Iris pigment epithelial cell (primary cell): ENCODE results near the gene TAF3.
A peak's percentile ranks its signal among the peaks of the same experiment; 100 is the strongest.

Source experiments
- DNase-seq: peaks from one replicate; pipeline ENCODE4 v3.0.0-alpha.2; 2011; ENCODE audit warnings: low read depth

TAF3 gene

DNA sequence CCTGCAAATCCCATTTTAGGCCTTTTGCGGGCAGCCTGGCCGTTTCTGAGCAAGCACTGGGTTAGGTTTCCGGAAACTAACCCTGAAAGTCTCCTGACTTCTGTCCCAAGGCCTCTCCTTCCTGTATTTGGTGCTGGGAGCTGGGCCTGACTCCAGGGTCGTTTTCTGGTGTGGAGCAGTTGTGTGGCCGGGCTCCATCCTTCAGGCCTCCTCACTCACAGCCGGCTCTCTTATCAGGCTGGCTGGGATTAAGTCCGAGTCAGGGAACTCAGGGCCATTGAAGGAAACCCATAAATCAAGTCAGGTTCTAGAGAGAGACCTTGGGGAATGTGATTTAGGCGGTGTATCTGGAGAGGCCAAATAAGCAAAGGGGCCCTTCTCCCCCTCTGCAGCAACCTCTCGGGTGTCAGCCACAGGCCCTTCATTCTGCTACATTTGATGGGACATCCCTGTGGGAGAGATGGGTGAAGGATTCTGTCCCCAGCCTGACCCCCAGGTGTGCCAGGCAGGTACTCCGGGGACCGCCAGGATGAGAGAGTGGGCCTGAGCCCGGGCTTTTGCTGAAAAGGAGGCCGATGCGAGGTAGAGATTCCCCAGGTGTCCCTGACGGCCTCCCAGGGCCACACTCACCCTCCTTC, 239.4 kb downstream of the TAF3 start:
- no peak for DNase-seq

DNA sequence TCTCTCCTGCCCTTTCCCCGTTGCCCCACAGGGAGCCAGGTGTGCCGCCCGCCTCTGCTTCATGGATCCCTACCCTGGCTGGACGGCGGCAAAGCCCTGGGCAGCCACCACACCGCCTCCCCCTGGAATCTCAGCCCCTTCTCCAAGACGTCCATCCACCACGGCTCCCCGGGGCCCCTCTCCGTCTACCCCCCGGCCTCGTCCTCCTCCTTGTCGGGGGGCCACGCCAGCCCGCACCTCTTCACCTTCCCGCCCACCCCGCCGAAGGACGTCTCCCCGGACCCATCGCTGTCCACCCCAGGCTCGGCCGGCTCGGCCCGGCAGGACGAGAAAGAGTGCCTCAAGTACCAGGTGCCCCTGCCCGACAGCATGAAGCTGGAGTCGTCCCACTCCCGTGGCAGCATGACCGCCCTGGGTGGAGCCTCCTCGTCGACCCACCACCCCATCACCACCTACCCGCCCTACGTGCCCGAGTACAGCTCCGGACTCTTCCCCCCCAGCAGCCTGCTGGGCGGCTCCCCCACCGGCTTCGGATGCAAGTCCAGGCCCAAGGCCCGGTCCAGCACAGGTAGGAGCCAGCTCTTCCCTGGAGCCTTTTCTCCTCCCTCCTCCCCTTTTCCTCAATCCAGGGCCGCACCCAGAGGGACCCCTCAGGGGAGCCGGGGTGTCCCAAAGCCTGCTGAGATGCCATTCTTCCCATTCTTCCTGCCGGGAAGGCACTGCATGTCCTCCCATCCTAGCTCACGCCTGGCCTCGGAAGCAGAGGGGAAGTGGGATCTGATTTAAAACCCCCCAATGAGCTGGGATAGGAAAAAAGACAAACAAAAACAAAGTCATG, 240.2 kb downstream of the TAF3 start:
- DNase-seq, result no peak

DNA sequence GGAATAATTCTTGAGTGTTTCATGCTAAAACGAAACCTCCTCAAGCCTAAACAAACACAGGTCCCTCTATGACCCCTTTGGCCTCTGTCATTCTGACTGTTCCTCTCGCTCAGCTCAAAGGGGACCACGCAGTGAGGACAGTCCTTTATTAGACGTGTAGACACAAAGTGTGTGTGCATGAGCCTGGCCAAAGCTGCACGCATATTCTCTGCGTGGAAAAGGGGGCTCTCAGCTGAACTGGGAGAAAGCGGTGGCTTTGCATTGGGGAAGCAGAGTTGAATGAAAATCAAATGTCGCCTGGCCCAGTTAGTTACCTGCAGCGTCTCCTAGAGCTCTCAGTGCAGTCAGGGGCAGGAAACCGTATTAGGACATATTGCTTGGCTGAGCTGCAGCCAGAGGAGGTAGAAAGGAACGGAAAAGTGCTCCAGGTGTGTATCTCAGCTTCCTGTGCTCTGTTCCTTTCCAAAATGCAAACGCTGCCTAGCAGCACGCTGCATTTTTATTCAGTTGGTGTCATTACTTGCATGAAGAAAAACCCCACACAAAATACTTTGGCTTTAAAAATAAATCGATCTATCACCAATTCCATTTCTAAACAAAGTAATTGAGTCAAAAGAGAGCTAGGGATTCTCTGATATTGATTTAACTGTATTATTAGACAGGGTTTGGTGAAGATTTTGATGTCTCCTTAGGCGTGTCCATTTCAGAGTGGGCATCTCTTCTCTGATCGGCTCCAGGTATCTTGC, 241.1 kb downstream of the TAF3 start:
- no peak for DNase-seq

DNA sequence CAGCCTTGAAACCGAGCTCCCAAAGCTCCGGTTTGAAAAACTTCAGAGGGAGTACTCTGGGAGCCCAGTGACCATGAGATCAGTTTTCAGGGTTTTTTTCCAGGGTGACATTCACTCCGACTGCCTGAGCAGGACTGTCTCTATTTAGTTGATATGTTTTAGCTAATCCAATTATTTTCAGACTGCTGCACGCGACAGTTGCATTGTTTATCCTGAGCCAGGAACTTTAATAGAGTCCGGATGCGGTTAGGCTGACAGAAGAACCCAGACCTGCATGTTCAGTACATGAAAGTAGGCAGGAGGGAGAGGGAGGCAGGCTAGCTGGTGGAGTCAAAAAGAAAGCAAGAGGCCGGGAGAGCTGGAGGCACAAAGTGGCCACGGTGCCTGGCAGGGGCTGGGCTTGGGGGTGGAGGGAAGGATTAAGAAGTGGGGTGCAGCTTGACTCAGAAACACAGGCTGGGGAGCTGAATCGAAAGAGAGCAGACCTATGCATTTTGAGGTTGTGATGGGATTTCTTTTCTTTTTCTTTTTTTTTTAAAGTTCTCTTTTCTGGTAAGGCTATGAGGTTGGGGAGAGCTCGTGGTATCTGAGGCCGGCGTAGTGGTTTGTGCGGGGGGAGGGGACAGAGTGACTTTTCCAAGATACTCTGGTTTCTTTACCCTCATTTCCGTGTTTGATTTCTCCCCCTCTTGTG, 241.9 kb downstream of the TAF3 start:
- DNase-seq, result peak; percentile 44

DNA sequence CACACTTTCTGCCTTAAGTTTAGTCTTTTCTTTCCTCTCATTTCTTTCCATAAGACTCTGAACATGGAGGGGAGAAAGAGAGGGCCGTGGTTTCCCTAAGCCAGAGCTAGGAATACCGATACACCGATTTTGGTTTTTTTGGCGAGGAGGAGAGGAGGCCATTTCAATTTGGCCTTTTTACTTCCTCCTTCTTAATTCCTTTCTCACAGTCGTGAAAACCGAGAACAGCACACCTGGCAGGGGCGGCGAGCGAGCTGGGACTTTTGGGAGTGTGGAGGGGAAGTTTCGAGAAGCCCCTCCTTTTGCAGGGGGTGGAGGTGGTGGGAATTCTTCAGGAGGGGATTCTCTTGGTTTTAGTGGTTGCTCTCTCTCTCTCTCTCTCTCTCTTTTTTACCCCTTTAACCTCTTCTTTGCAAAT, 242.4 kb downstream of the TAF3 start:
- no peak for DNase-seq

DNA sequence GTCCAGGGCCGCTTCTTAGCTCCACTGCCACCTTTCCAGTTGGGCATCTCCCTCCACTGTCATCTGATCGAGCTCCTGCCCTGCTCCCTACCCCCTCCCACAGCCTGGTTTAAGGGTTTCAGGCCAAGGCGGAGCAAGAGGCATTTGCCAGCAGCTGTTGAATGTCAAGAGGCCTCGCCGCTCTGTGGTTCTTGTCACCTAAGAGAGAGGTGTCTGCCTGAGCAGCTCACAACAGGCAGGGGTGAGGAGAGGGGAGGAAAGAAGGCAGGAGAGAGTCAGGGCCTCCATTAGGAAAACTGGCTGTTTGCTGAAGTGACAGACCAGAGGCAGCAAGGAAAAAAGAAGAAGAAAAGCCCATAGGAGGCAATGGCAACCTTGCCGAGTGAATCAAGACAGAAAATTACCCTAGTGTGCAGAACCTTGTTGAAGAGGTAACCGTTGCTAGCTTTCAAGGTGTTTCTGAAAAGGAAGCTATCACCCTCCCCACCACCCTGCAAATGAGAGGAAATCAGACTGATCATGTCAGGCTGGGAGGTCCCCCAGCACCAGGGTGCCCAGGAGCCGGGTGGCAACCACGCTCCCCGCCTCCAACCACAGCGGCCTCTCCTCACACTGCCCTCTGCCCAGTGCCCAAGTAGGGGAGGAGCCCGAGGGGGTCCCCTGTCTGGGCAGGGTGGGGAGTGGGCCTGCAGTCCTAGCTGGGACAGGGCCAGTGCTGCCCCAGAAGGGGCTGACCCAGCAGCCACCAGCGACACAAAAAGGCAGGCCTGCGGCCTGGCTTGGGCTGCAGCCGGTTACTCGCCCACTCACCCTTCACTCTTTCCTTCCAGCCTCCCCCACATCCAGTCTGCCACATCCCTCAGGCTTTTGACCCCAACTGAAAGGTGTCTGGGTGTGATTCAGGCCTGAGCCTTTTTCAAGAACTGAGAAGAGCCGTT, 243.2 kb downstream of the TAF3 start:
- DNase-seq, result no peak

DNA sequence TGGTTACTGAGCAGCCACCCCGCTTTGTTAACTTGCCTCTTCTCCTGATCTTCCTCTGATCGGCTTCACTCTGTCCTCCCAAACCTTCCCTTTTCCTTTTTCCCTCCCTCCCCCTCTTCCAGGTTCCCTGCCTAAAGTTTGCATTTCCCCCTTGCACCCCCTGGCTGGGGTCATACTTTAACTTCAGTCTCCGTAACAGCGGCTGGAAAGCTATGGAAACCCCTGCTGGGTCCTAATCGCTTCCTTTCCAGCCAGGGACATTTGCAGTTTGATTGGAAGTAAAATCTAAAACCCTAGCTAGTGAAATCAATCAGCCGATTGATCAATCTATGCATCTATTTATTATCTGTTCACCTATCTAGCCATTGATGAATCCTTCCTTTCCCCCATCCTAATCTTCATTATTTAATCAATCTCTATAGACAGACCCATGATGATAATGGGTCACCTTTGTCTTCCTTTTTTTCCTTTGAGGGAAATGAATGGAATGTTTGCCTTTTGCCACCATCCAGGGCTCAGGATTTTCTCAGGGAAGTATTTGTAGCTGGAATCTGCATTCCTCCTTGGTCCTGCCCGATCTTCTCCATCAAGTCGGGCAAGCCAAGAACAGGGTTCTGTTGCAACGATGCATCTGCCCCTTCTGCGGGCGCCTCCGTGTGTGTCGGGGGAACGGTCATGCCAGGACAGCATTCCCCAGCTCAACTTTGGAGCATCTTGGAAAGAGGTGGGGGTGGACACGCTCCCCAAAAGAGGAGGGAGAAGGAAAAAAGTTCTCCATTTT, 245.0 kb downstream of the TAF3 start:
- no peak for DNase-seq

DNA sequence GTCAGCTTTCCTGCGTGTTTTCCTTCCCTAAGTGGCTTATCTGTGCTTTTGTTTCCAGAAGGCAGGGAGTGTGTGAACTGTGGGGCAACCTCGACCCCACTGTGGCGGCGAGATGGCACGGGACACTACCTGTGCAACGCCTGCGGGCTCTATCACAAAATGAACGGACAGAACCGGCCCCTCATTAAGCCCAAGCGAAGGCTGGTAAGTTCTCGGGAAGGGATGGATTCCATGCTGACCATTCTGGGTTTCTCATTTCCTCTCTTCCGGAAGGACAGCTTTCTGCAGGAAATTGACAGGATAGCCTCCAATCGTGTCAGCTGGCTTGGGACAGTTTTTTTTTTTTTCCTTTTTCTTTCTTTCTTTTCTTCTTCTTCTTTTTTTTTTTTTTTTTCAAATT, 245.6 kb downstream of the TAF3 start:
- DNase-seq, result no peak

DNA sequence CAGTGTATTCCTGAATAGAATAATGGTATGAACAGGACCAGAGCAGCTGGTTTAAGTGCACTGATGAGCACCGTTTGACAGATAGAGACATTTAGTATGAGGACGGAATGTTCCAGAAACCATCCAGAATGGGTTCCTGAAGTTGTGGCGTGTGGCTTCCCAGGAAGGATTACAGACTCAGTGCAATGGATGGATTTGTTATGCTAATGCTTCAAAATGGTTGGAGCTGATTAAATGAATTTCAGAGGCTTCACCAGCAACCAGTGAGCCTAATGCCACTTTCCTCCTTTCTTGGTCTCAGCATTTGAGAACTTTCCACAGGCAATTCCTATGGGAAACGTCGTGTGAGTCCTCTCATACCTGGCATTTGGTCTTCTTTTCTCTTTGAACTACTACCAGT, 246.1 kb downstream of the TAF3 start:
- no peak for DNase-seq

DNA sequence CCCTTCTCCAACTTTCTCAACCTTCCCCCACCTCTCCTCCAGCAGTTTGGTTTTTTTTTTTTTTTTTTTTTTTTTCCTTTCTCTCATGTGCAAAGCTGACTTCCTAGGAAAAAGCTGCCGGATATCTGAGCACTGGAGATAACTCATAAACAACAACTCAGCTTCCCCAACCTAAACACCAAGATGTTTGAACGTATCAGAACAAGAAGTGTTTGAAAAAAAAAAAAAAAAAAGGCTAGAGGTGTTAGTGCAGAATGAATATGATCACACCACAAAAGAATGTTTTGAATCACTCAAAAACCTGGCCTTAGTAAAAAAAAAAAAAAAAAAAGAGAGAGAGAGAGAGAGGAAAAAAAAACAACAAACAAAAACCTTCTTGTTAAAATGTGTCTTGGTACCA, 247.3 kb downstream of the TAF3 start:
- peak; percentile 19 for DNase-seq

DNA sequence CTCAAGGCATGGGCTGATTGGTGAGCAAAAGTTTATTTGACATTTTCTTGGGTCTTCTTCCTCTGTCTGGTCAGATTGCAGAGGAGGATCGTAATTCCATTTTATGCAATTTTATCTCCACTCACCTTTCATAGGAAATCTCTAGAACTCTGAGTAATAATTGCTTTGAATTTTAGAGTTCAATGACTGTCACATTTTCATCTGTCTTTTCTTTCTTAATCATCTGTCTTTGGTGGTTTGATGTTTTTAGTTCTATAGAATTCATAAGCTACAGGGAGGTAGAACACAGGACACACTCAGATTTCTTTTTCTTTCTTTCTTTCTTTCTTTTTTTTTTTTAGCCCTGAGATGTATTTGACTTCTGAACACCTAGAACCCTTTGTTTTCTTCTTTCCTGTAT, 247.8 kb downstream of the TAF3 start:
- DNase-seq, result no peak
